Stomach (tissue), 4 donors: ENCODE measurements around the gene CHEK2.

Experiments
- EP300 ChIP-seq: sonication (generic); formaldehyde crosslinking; IDR thresholded peaks from one replicate; pipeline ENCODE4 v1.6.1; 2017; ENCODE audit warnings: antibody characterized with exemption
- POLR2A ChIP-seq, 4 donors: fragments of 450-650 bp; IDR thresholded peaks; one replicate each; pipeline ENCODE4 v1.6.1; 2016; ENCODE audit warnings: antibody characterized with exemption in 4 of 4, control low read depth in 2 of 4, mild to moderate bottlenecking in 1 of 4, moderate library complexity in 1 of 4
- POLR2AphosphoS5 ChIP-seq, 3 donors: sonication (generic); formaldehyde crosslinking; IDR thresholded peaks; one replicate each; pipeline ENCODE4 v1.6.1; 2016; ENCODE audit warnings: antibody characterized with exemption in 3 of 3
- TF ChIP-seq, protein P1 (sequence below), 7 experiments: fragments of 450-650 bp in 4 of 7; fragments of 200-600 bp in 3 of 7; sonication (generic) in 3 of 7; IDR thresholded peaks; one replicate each; pipeline ENCODE4 v1.5.1; 2016 to 2019; ENCODE audit warnings: antibody characterized with exemption in 7 of 7, control low read depth in 2 of 7, mild to moderate bottlenecking in 1 of 7

DNA sequence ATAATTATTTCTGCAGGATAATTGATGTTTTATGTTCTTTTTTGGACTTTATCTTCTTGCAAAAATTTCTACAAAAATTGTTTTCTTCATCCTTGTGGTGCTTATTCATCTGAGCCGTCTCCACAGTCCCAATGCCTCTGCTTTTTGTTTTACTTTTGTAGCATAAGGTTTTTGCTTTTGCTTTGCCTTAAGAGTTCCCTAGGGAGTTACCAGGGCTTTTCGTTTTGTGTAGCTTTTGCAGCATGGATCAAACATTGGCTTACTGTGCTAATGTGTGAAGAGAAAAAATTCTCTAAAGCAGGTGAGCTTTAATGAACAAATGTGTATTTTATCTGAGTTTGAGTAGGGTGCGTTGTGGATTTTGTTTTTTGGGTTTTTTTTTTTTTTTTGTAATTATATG lies 47.0 kb upstream of the CHEK2 start:
- TF ChIP-seq POLR2A (IDR thresholded peaks at IDR 0.05) (no peak), EP300 (no peak), POLR2AphosphoS5 (IDR thresholded peaks at IDR 0.05) (no peak)
- TF ChIP-seq, protein P1, sequence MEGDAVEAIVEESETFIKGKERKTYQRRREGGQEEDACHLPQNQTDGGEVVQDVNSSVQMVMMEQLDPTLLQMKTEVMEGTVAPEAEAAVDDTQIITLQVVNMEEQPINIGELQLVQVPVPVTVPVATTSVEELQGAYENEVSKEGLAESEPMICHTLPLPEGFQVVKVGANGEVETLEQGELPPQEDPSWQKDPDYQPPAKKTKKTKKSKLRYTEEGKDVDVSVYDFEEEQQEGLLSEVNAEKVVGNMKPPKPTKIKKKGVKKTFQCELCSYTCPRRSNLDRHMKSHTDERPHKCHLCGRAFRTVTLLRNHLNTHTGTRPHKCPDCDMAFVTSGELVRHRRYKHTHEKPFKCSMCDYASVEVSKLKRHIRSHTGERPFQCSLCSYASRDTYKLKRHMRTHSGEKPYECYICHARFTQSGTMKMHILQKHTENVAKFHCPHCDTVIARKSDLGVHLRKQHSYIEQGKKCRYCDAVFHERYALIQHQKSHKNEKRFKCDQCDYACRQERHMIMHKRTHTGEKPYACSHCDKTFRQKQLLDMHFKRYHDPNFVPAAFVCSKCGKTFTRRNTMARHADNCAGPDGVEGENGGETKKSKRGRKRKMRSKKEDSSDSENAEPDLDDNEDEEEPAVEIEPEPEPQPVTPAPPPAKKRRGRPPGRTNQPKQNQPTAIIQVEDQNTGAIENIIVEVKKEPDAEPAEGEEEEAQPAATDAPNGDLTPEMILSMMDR (IDR thresholded peaks at IDR 0.05) = no peak
